Keratinocyte (primary cell): ENCODE results near the gene DENND2C. TPM values are rescaled to one million over a fixed set of nuclear protein-coding genes. Genes with fewer than 3 reads are reported as not detected.

ENCODE experiments used
- DNase-seq: peaks from one replicate; pipeline ENCODE4 v3.0.0-alpha.2; 2011; ENCODE audit warnings: low read depth, missing footprints, low spot score
- FAIRE-seq: peaks from 2 replicates; lab custom pipeline; 2011; peaks lifted over from hg19 to GRCh38; lab: Jason Lieb, UNC
- H2AFZ ChIP-seq: 2 replicates; pipeline ENCODE4 v1.6.0; 2012; ENCODE audit warnings: low read length, control low read depth, inconsistent platforms; ENCODE audit not compliant: control insufficient read depth
- H3K27ac ChIP-seq: 2 replicates; pipeline ENCODE4 v1.5.1; 2011; ENCODE audit warnings: low read length; ENCODE audit not compliant: control insufficient read depth, insufficient read depth
- H3K27me3 ChIP-seq: 3 replicates; pipeline ENCODE4 v1.6.0; 2011; ENCODE audit warnings: low read length; ENCODE audit not compliant: control insufficient read depth, insufficient read depth; ENCODE audit errors: extremely low read depth
- H3K36me3 ChIP-seq, 2 experiments: 2 replicates in 1 of 2; 3 replicates in 1 of 2; pipeline ENCODE4 v1.5.1; 2011; ENCODE audit warnings: low read length in 2 of 2, mild to moderate bottlenecking in 1 of 2; ENCODE audit not compliant: control insufficient read depth in 2 of 2, insufficient read depth in 2 of 2; ENCODE audit errors: extremely low read depth in 1 of 2
- H3K4me1 ChIP-seq: 3 replicates; pipeline ENCODE4 v1.5.1; 2011; ENCODE audit warnings: low read length; ENCODE audit not compliant: control insufficient read depth, insufficient read depth; ENCODE audit errors: extremely low read depth
- H3K4me2 ChIP-seq: 3 replicates; pipeline ENCODE4 v1.6.0; 2011; ENCODE audit warnings: low read depth, low read length; ENCODE audit not compliant: control insufficient read depth, insufficient read depth; ENCODE audit errors: extremely low read depth
- H3K4me3 ChIP-seq, 3 experiments: fragments of 200-600 bp in 1 of 3; sonication (generic) in 1 of 3; 2 replicates in 2 of 3; 3 replicates in 1 of 3; pipeline ENCODE4 v1.5.1; 2011 to 2016; ENCODE audit warnings: low read length in 3 of 3, mild to moderate bottlenecking in 3 of 3, control low read depth in 2 of 3, inconsistent platforms in 1 of 3, low read depth in 1 of 3, mixed read lengths in 1 of 3, mixed run types in 1 of 3, moderate library complexity in 1 of 3; ENCODE audit not compliant: control insufficient read depth in 2 of 3, insufficient read depth in 2 of 3; ENCODE audit errors: extremely low read depth in 1 of 3
- H3K79me2 ChIP-seq: 2 replicates; pipeline ENCODE4 v1.6.0; 2012; ENCODE audit warnings: low read length; ENCODE audit not compliant: control insufficient read depth, insufficient read depth
- H3K9ac ChIP-seq: 3 replicates; pipeline ENCODE4 v1.6.0; 2011; ENCODE audit warnings: low read length; ENCODE audit not compliant: control insufficient read depth, insufficient read depth; ENCODE audit errors: extremely low read depth
- H3K9me1 ChIP-seq: 3 replicates; pipeline ENCODE4 v1.6.0; 2011; ENCODE audit warnings: low read length; ENCODE audit not compliant: control insufficient read depth, insufficient read depth; ENCODE audit errors: extremely low read depth
- H3K9me3 ChIP-seq: 2 replicates; pipeline ENCODE4 v1.5.1; 2012; ENCODE audit warnings: low read depth, low read length; ENCODE audit not compliant: control insufficient read depth
- H4K20me1 ChIP-seq: 3 replicates; pipeline ENCODE4 v1.6.0; 2011; ENCODE audit warnings: low read length; ENCODE audit not compliant: control insufficient read depth, insufficient read depth; ENCODE audit errors: extremely low read depth
- CTCF ChIP-seq, 3 experiments: IDR thresholded peaks in 1 of 3; conservative IDR thresholded peaks in 1 of 3; optimal IDR thresholded peaks in 1 of 3; 2 replicates in 2 of 3; 3 replicates in 1 of 3; pipeline versions ENCODE3 to v1.5.1; 2011; ENCODE audit warnings: low read length in 3 of 3, mild to moderate bottlenecking in 3 of 3, moderate library complexity in 2 of 3, control low read depth in 1 of 3, inconsistent platforms in 1 of 3; ENCODE audit not compliant: insufficient read depth in 2 of 3; ENCODE audit errors: extremely low read depth in 1 of 3
- EZH2 ChIP-seq: IDR thresholded peaks from one replicate; pipeline ENCODE4 v1.6.1; 2012; ENCODE audit warnings: inconsistent platforms, mild to moderate bottlenecking, low read length, moderate library complexity
- dilution Hi-C: fragments of 300-500 bp; cut with MboI; formaldehyde crosslinking; loops from one replicate; pipeline ENCODE4 v1.7.0; 2020; ENCODE audit warnings: low sequenced_read_pairs; ENCODE audit not compliant: extremely low pct_ligation_motif_present
- polyA plus RNA-seq, 5 experiments: library from polyadenylated mRNA; depleted of rRNA in 3 of 5; stranded (reverse) in 3 of 5; stranded (forward) in 1 of 5; unstranded in 1 of 5; fragments of >200 nt; gene quantifications; 1 replicate in 1 of 5; 2 replicates in 3 of 5; 3 replicates in 1 of 5; pipeline versions ENCODE4 v1.2.1 to v1.2.3, GENCODE V29; 2011 to 2012; ENCODE audit warnings: missing spikeins in 2 of 5, low read depth in 1 of 5, low replicate concordance in 1 of 5

The DENND2C gene
- polyA plus RNA-seq, 1 donor (not counting 4 experiments of a cell fraction or from before 2014, with no cell fraction given), result 9.5 TPM

GRCh38 chr1:114694540-114695310 lies 24.9 kb upstream of the DENND2C start:
- no peaks in the 10 kb centered on the region for H3K79me2 ChIP-seq
- H3K9ac ChIP-seq, result no peak overlapping the region
- H3K4me3 ChIP-seq, result no peak overlapping the region
- DNase-seq (no peak), FAIRE-seq (no peak)
- no peaks in the 10 kb centered on the region for H3K9me3 ChIP-seq
- dilution Hi-C loops, result no loop called here
- no peaks in the 10 kb centered on the region for H3K27me3 ChIP-seq
- no peaks in the 10 kb centered on the region for H3K36me3 ChIP-seq
- no peak overlapping the region for H3K4me2 ChIP-seq
- no peaks in the 10 kb centered on the region for H3K9me1 ChIP-seq
- TF ChIP-seq CTCF (optimal IDR thresholded peaks at IDR 0.05 in 1 of 3, IDR thresholded peaks at IDR 0.05 in 1 of 3, conservative IDR thresholded peaks at IDR 0.05 in 1 of 3; ENCODE audit: extremely low read depth in 1 of 3, insufficient read depth in 2 of 3, low read length in 3 of 3), result no peak
- TF ChIP-seq EZH2, result no peak
- H2AFZ ChIP-seq, result no peak overlapping the region
- H4K20me1 ChIP-seq, result no peaks in the 10 kb centered on the region
- H3K4me1 ChIP-seq, result no peaks in the 10 kb centered on the region
- no peak overlapping the region for H3K27ac ChIP-seq

DNA sequence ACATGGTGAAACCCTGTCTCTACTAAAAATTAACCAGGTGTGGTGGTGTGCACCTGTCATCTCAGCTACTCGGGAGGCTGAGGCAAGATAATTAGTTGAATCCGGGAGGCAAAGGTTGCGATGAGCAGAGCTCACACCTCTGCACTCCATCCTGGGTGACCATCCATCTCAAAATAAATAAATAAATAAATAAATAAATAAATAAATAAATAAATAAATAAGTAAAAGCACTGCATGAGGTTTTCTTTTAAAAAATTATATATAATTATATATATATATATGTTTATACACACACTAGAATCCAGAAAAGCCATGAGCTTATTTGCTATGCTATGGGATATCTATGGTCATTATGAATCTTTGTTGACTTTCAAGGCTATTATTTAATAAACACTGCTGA lies 23.1 kb upstream of the DENND2C start:
- Histone ChIP-seq H3K4me1 (no peaks in the 10 kb centered on the region), H3K4me3 (no peak overlapping the region), H3K79me2 (no peaks in the 10 kb centered on the region), H2AFZ (no peak overlapping the region), H4K20me1 (no peaks in the 10 kb centered on the region), H3K27me3 (no peaks in the 10 kb centered on the region), H3K4me2 (no peak overlapping the region), H3K36me3 (no peaks in the 10 kb centered on the region), H3K27ac (no peak overlapping the region), H3K9ac (no peak overlapping the region), H3K9me1 (no peaks in the 10 kb centered on the region), H3K9me3 (no peaks in the 10 kb centered on the region)
- FAIRE-seq (no peak), DNase-seq (no peak)
- dilution Hi-C loops, result no loop called here
- TF ChIP-seq CTCF (optimal IDR thresholded peaks at IDR 0.05 in 1 of 3, IDR thresholded peaks at IDR 0.05 in 1 of 3, conservative IDR thresholded peaks at IDR 0.05 in 1 of 3; ENCODE audit: extremely low read depth in 1 of 3, insufficient read depth in 2 of 3, low read length in 3 of 3), result no peak
- no peak for TF ChIP-seq EZH2
